ENCODE results near the gene NFIB. TPM values are rescaled to one million over a fixed set of nuclear protein-coding genes. Genes with fewer than 3 reads are reported as not detected.

Gene NFIB
- total and polyA plus RNA-seq, 2 donors (not counting 3 experiments of a cell fraction or from before 2014, with no cell fraction given) = 26.4 to 174 TPM

GRCh38 chr9:14321517-14322130 is 7.7 kb upstream of the NFIB start:
- no peaks in the 10 kb centered on the region for H3K9me3 ChIP-seq (replicated peaks; ENCODE audit: control insufficient read depth, insufficient read depth, low read length)
- no peaks in the 10 kb centered on the region for H3K9me1 ChIP-seq (replicated peaks; ENCODE audit: control insufficient read depth, extremely low read depth, insufficient read depth, low read length)
- peak overlapping the region; percentile 32 to 91 (median 44) for H3K4me3 ChIP-seq (replicated peaks in 1 of 3; ENCODE audit: insufficient read depth in 1 of 3, low read depth in 1 of 3, low read length in 3 of 3)
- no peaks in the 10 kb centered on the region for H4K20me1 ChIP-seq (replicated peaks; ENCODE audit: control insufficient read depth, extremely low read depth, insufficient read depth, low read length)
- intact Hi-C loops (cut with micrococcal nuclease) (loop anchor here (1.0 to 5.0 kb wide), 8 partner anchors 7 to 569 kb away; partner anchors contain the start of gene NFIB), dilution Hi-C loops (cut with MboI; ENCODE audit: extremely low pct_ligation_motif_present, low sequenced_read_pairs) (no loop called here)
- TF ChIP-seq FOS (IDR thresholded peaks at IDR 0.05; ENCODE audit: borderline replicate concordance, insufficient read depth, low read length) (peak; percentile 6), JUN (IDR thresholded peaks at IDR 0.05; ENCODE audit: borderline replicate concordance, insufficient read depth, insufficient read length, low read depth) (no peak), MAX (IDR thresholded peaks at IDR 0.05; ENCODE audit: insufficient read depth, insufficient read length) (no peak), POLR2A (IDR thresholded peaks at IDR 0.05; ENCODE audit: low read depth, low read length) (peak; percentile 66)
- no peaks in the 10 kb centered on the region for H3K36me3 ChIP-seq (ENCODE audit: control insufficient read depth in 2 of 2, extremely low read depth in 1 of 2, insufficient read depth in 2 of 2, low read length in 2 of 2)
- ChIA-PET POLR2A (no interaction called here), CTCF (interaction anchor here (0.7 to 4.2 kb wide), 6 partner anchors 10 to 331 kb away, joined by 3 to 25 read pairs (median 3); no protein-coding TSS in a partner anchor)
- peak overlapping the region; percentile 90 for H3K9ac ChIP-seq (replicated peaks; ENCODE audit: extremely low read depth, insufficient read depth, low read length)
- DNase-seq (ENCODE audit: low read depth, low spot score) (peak; percentile 60), FAIRE-seq (no peak)
- H3K4me2 ChIP-seq (ENCODE audit: insufficient read depth, low read length) = peak overlapping the region; percentile 92
- H3K4me1 ChIP-seq (ENCODE audit: control insufficient read depth, extremely low read depth, insufficient read depth, low read length) = peaks cover 68% of the 10 kb centered on the region
- H2AFZ ChIP-seq (ENCODE audit: low read depth, low read length) = no peak overlapping the region
- BruUV-seq (replicated peaks) = TSS peak; percentile 45
- no peaks in the 10 kb centered on the region for H3K27me3 ChIP-seq (ENCODE audit: control insufficient read depth in 2 of 2, insufficient read depth in 2 of 2, low read length in 2 of 2)
- H3K79me2 ChIP-seq (ENCODE audit: control insufficient read depth, insufficient read depth, low read length) = peaks cover 34% of the 10 kb centered on the region
- H3K27ac ChIP-seq (ENCODE audit: insufficient read depth, low read depth, low read length) = peak overlapping the region; percentile 94

- CTCF ChIA-PET = interaction anchor here (0.7 to 4.2 kb wide), 3 partner anchors 32 to 892 kb away, joined by 5 to 25 read pairs (median 10); no protein-coding TSS in a partner anchor
- POLR2A ChIA-PET = no interaction called here
- peak; percentile 28 for FAIRE-seq
- Histone ChIP-seq H3K9me3 (replicated peaks; ENCODE audit: control insufficient read depth, insufficient read depth, low read length) (no peaks in the 10 kb centered on the region), H3K4me1 (ENCODE audit: control insufficient read depth, extremely low read depth, insufficient read depth, low read length) (peaks cover 71% of the 10 kb centered on the region), H3K4me3 (replicated peaks in 1 of 3; ENCODE audit: insufficient read depth in 1 of 3, low read depth in 1 of 3, low read length in 3 of 3) (peak overlapping the region; percentile 32 to 91 (median 44)), H2AFZ (ENCODE audit: low read depth, low read length) (peak overlapping the region; percentile 64), H3K9me1 (replicated peaks; ENCODE audit: control insufficient read depth, extremely low read depth, insufficient read depth, low read length) (no peaks in the 10 kb centered on the region), H3K27ac (ENCODE audit: insufficient read depth, low read depth, low read length) (peak overlapping the region; percentile 94), H4K20me1 (replicated peaks; ENCODE audit: control insufficient read depth, extremely low read depth, insufficient read depth, low read length) (no peaks in the 10 kb centered on the region), H3K79me2 (ENCODE audit: control insufficient read depth, insufficient read depth, low read length) (peaks cover 34% of the 10 kb centered on the region), H3K9ac (replicated peaks; ENCODE audit: extremely low read depth, insufficient read depth, low read length) (peak overlapping the region; percentile 90), H3K27me3 (ENCODE audit: control insufficient read depth in 2 of 2, insufficient read depth in 2 of 2, low read length in 2 of 2) (no peaks in the 10 kb centered on the region), H3K4me2 (ENCODE audit: insufficient read depth, low read length) (peak overlapping the region; percentile 92), H3K36me3 (ENCODE audit: control insufficient read depth in 2 of 2, extremely low read depth in 1 of 2, insufficient read depth in 2 of 2, low read length in 2 of 2) (no peaks in the 10 kb centered on the region)
- BruUV-seq (replicated peaks) = no TSS peak
- intact Hi-C loops (cut with micrococcal nuclease) = loop anchor here (5.0 kb wide), 2 partner anchors 423 to 568 kb away; no protein-coding TSS in a partner anchor
- dilution Hi-C loops (cut with MboI; ENCODE audit: extremely low pct_ligation_motif_present, low sequenced_read_pairs) = no loop called here
- peak; percentile 82 for DNase-seq (ENCODE audit: low read depth, low spot score)
- TF ChIP-seq POLR2A (IDR thresholded peaks at IDR 0.05; ENCODE audit: low read depth, low read length) = peak; percentile 36
- TF ChIP-seq POLR2AphosphoS5 (IDR thresholded peaks at IDR 0.05; ENCODE audit: insufficient read depth, low read depth, low read length) = peak; percentile 18
- no peak for TF ChIP-seq MAX (IDR thresholded peaks at IDR 0.05; ENCODE audit: insufficient read depth, insufficient read length)
- no peak for TF ChIP-seq CTCF (IDR thresholded peaks at IDR 0.05; ENCODE audit: extremely low read depth in 1 of 2, insufficient read depth in 1 of 2, low read depth in 1 of 2, low read length in 2 of 2)
- TF ChIP-seq GATA2 (IDR thresholded peaks at IDR 0.05; ENCODE audit: insufficient read depth, insufficient read length, low read depth, low read length) = peak; percentile 3
- TF ChIP-seq FOS (IDR thresholded peaks at IDR 0.05; ENCODE audit: borderline replicate concordance, insufficient read depth, low read length) = peak; percentile 6
- TF ChIP-seq JUN (IDR thresholded peaks at IDR 0.05; ENCODE audit: borderline replicate concordance, insufficient read depth, insufficient read length, low read depth) = peak; percentile 51
Observed at GRCh38 chr9:14320271-14321181, 6.6 kb upstream of the NFIB start.

Data from endothelial cell of umbilical vein (primary cell).